HepG2 (cell line): ENCODE measurements around the gene RDH11. TPM values are rescaled to one million over a fixed set of nuclear protein-coding genes. Genes with fewer than 3 reads are reported as not detected.
A peak's percentile ranks its signal among the peaks of the same experiment; 100 is the strongest.

Experiments
- BRF2 ChIP-seq: sonication (generic); formaldehyde crosslinking; IDR thresholded peaks from 2 replicates; pipeline ENCODE4 v1.8.1; 2022; ENCODE audit warnings: mild to moderate bottlenecking, missing genetic modification reagents
- GPBP1L1 ChIP-seq: sonication (generic); formaldehyde crosslinking; IDR thresholded peaks from 2 replicates; pipeline ENCODE4 v1.5.0; 2020; ENCODE audit warnings: mild to moderate bottlenecking, missing genetic modification reagents
- HCFC1 ChIP-seq: fragments of 150-350 bp; IDR thresholded peaks from 2 replicates; pipeline ENCODE4 v1.6.1; 2014; ENCODE audit warnings: low read depth, low read length
- KDM3A ChIP-seq: IDR thresholded peaks from 2 replicates; pipeline ENCODE4 v1.6.1; 2018; ENCODE audit warnings: low read depth, missing compliant biosample characterization
- MEIS2 ChIP-seq: sonication (generic); formaldehyde crosslinking; IDR thresholded peaks from 2 replicates; pipeline ENCODE4 v1.9.0; 2021; ENCODE audit warnings: mild to moderate bottlenecking, missing genetic modification reagents
- NFATC3 ChIP-seq: sonication (generic); formaldehyde crosslinking; IDR thresholded peaks from 2 replicates; pipeline ENCODE4 v1.5.1; 2020; ENCODE audit warnings: mild to moderate bottlenecking, missing genetic modification reagents
- SRY ChIP-seq: sonication (generic); formaldehyde crosslinking; IDR thresholded peaks from 2 replicates; pipeline ENCODE4 v1.8.0; 2022; ENCODE audit warnings: mild to moderate bottlenecking, missing genetic modification reagents
- SUZ12 ChIP-seq: fragments of 150-350 bp; IDR thresholded peaks from 2 replicates; pipeline ENCODE4 v1.6.1; 2014; ENCODE audit warnings: low read depth, low read length
- THAP9 ChIP-seq: sonication (generic); formaldehyde crosslinking; IDR thresholded peaks from 2 replicates; pipeline ENCODE4; 2020; ENCODE audit warnings: missing genetic modification reagents, mild to moderate bottlenecking, borderline replicate concordance
- ZNF317 ChIP-seq: sonication (generic); formaldehyde crosslinking; IDR thresholded peaks from 2 replicates; pipeline ENCODE4 v1.5.0; 2020; ENCODE audit warnings: mild to moderate bottlenecking, missing genetic modification reagents
- ZNF331 ChIP-seq: sonication (generic); formaldehyde crosslinking; IDR thresholded peaks from 2 replicates; pipeline ENCODE4 v1.4.0; 2020; ENCODE audit warnings: missing genetic modification reagents
- ZNF34 ChIP-seq: sonication (generic); formaldehyde crosslinking; IDR thresholded peaks from 2 replicates; pipeline ENCODE4 v1.4.0; 2020; ENCODE audit warnings: mild to moderate bottlenecking, missing genetic modification reagents, borderline replicate concordance
- polyA plus RNA-seq, 8 experiments: library from polyadenylated mRNA; depleted of rRNA in 3 of 8; stranded (reverse) in 7 of 8; unstranded in 1 of 8; fragments of >200 nt; fragmentation: Illumina TruSeq in 4 of 8; extraction: Trizol in 4 of 8; gene quantifications; 2 replicates each; pipeline versions ENCODE4 v1.2.1 to v1.2.3, GENCODE V29; 2011 to 2016; ENCODE audit warnings: low read depth in 4 of 8, missing spikeins in 1 of 8, mixed read lengths in 1 of 8; ENCODE audit not compliant: insufficient read depth in 1 of 8
- total RNA-seq, 5 experiments: library from RNA; depleted of rRNA; stranded (reverse); fragments of >200 nt; fragmentation: Illumina TruSeq; extraction: Trizol; gene quantifications; 2 replicates each; pipeline ENCODE4 v1.2.3, GENCODE V29; 2016; ENCODE audit warnings: low read depth in 1 of 5
- TF ChIP-seq, protein P1 (sequence below), 2 experiments: sonication (generic) in 1 of 2; formaldehyde crosslinking in 1 of 2; IDR thresholded peaks; 2 replicates each; pipeline versions ENCODE4 v1.4.0 to v1.6.1; 2018 to 2020; ENCODE audit warnings: missing genetic modification reagents in 2 of 2, borderline replicate concordance in 1 of 2, low read depth in 1 of 2, mild to moderate bottlenecking in 1 of 2, missing biosample characterization in 1 of 2
- TF ChIP-seq, protein P2 (sequence below): sonication (generic); formaldehyde crosslinking; conservative IDR thresholded peaks from 2 replicates; pipeline ENCODE4 v1.4.0; 2020; ENCODE audit warnings: missing genetic modification reagents
- TF ChIP-seq, protein P3 (sequence below): sonication (generic); formaldehyde crosslinking; IDR thresholded peaks from 2 replicates; pipeline ENCODE4 v1.4.0; 2020; ENCODE audit warnings: missing genetic modification reagents, borderline replicate concordance
- TF ChIP-seq, protein P4 (sequence below): IDR thresholded peaks from 2 replicates; pipeline ENCODE4 v1.6.1; 2012; ENCODE audit warnings: inconsistent platforms

The RDH11 gene
- total and polyA plus RNA-seq, 2 of the 13 experiments (the other 11 are each of a cell fraction or from before 2014, with no cell fraction given), result 106 to 131 TPM

DNA sequence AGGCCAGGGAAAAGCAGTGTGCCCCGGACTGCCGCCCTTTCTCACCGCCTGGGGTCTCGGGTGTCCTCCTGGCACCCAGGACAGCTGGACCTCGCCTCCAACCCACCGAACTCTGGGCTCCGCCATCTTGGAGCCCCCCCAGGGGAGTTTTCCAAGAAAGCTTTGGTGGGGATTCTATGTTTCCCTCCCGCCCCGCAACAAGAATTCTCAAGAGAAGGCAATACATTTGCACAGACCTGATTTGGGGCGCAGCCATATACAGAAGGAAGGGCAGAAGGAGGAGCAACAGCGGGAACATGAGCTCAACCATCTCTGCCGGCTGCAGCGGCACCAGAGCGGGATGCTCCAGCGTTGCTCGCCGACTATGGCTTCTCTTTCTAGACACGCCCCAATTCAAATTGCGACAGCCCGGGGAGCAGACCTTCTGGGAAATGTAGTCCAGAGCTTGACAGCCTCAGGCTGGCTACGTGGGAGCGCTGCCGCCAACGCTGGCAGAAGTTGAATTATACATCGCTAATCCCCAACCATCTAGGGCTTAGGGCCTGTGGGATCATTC, at the start of gene RDH11 (continued):
- TF ChIP-seq BRF2 (CRISPR knock-in tag) (no peak), HCFC1 (peak; percentile 86), SUZ12 (peak; percentile 56), NFATC3 (0 out of 2 replicates have a peak, but pooled peaks have one; percentile 67), ZNF317 (CRISPR knock-in tag) (peak; percentile 69; the same call in 1 of the 2 replicates), ZNF34 (CRISPR knock-in tag) (peak; percentile 71; the same call in 1 of the 2 replicates), GPBP1L1 (no peak), MEIS2 (CRISPR knock-in tag) (peak; percentile 26; the same call in 1 of the 2 replicates), ZNF331 (CRISPR knock-in tag) (peak; percentile 74), KDM3A (CRISPR knock-in tag) (peak; percentile 45; the same call in 1 of the 2 replicates), THAP9 (CRISPR knock-in tag) (peak; percentile 63; the same call in 1 of the 2 replicates), SRY (no peak)
- TF ChIP-seq, protein P1, sequence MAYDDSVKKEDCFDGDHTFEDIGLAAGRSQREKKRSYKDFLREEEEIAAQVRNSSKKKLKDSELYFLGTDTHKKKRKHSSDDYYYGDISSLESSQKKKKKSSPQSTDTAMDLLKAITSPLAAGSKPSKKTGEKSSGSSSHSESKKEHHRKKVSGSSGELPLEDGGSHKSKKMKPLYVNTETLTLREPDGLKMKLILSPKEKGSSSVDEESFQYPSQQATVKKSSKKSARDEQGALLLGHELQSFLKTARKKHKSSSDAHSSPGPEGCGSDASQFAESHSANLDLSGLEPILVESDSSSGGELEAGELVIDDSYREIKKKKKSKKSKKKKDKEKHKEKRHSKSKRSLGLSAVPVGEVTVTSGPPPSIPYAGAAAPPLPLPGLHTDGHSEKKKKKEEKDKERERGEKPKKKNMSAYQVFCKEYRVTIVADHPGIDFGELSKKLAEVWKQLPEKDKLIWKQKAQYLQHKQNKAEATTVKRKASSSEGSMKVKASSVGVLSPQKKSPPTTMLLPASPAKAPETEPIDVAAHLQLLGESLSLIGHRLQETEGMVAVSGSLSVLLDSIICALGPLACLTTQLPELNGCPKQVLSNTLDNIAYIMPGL (CRISPR knock-in tag; IDR thresholded peaks at IDR 0.05; ENCODE audit: borderline replicate concordance in 1 of 2, low read depth in 1 of 2), result peak in 1 of 2 experiments; percentile 63; a peak in 2 of 4 replicates
- TF ChIP-seq, protein P2, sequence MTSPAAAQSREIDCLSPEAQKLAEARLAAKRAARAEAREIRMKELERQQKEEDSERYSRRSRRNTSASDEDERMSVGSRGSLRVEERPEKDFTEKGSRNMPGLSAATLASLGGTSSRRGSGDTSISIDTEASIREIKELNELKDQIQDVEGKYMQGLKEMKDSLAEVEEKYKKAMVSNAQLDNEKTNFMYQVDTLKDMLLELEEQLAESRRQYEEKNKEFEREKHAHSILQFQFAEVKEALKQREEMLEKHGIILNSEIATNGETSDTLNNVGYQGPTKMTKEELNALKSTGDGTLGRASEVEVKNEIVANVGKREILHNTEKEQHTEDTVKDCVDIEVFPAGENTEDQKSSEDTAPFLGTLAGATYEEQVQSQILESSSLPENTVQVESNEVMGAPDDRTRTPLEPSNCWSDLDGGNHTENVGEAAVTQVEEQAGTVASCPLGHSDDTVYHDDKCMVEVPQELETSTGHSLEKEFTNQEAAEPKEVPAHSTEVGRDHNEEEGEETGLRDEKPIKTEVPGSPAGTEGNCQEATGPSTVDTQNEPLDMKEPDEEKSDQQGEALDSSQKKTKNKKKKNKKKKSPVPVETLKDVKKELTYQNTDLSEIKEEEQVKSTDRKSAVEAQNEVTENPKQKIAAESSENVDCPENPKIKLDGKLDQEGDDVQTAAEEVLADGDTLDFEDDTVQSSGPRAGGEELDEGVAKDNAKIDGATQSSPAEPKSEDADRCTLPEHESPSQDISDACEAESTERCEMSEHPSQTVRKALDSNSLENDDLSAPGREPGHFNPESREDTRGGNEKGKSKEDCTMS (CRISPR knock-in tag), result no peak
- TF ChIP-seq, protein P3, sequence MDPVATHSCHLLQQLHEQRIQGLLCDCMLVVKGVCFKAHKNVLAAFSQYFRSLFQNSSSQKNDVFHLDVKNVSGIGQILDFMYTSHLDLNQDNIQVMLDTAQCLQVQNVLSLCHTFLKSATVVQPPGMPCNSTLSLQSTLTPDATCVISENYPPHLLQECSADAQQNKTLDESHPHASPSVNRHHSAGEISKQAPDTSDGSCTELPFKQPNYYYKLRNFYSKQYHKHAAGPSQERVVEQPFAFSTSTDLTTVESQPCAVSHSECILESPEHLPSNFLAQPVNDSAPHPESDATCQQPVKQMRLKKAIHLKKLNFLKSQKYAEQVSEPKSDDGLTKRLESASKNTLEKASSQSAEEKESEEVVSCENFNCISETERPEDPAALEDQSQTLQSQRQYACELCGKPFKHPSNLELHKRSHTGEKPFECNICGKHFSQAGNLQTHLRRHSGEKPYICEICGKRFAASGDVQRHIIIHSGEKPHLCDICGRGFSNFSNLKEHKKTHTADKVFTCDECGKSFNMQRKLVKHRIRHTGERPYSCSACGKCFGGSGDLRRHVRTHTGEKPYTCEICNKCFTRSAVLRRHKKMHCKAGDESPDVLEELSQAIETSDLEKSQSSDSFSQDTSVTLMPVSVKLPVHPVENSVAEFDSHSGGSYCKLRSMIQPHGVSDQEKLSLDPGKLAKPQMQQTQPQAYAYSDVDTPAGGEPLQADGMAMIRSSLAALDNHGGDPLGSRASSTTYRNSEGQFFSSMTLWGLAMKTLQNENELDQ (CRISPR knock-in tag), result no peak
- TF ChIP-seq, protein P4, sequence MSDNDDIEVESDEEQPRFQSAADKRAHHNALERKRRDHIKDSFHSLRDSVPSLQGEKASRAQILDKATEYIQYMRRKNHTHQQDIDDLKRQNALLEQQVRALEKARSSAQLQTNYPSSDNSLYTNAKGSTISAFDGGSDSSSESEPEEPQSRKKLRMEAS, result peak; percentile 63
